ENCODE results near the gene EEF1A2.

Gene EEF1A2

GRCh38 chr20:63445075-63445734, 53.7 kb downstream of the EEF1A2 start:
- Histone ChIP-seq H3K27ac (no peak overlapping the region), H3K36me3 (no peaks in the 10 kb centered on the region), H3K9me3 (no peaks in the 10 kb centered on the region), H3K4me1 (ENCODE audit: control insufficient read depth in 1 of 2, insufficient read depth in 1 of 2, low read depth in 1 of 2, low read length in 1 of 2) (no peaks in the 10 kb centered on the region), H3K4me3 (ENCODE audit: low read depth in 1 of 2, low read length in 1 of 2) (no peak overlapping the region), H3K27me3 (peaks cover 30% of the 10 kb centered on the region)
- TF ChIP-seq, protein P1, sequence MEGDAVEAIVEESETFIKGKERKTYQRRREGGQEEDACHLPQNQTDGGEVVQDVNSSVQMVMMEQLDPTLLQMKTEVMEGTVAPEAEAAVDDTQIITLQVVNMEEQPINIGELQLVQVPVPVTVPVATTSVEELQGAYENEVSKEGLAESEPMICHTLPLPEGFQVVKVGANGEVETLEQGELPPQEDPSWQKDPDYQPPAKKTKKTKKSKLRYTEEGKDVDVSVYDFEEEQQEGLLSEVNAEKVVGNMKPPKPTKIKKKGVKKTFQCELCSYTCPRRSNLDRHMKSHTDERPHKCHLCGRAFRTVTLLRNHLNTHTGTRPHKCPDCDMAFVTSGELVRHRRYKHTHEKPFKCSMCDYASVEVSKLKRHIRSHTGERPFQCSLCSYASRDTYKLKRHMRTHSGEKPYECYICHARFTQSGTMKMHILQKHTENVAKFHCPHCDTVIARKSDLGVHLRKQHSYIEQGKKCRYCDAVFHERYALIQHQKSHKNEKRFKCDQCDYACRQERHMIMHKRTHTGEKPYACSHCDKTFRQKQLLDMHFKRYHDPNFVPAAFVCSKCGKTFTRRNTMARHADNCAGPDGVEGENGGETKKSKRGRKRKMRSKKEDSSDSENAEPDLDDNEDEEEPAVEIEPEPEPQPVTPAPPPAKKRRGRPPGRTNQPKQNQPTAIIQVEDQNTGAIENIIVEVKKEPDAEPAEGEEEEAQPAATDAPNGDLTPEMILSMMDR (IDR thresholded peaks at IDR 0.05), result no peak

GRCh38 chr20:63444548-63444947, 54.3 kb downstream of the EEF1A2 start:
- no peaks in the 10 kb centered on the region for H3K9me3 ChIP-seq
- no peaks in the 10 kb centered on the region for H3K36me3 ChIP-seq
- H3K27ac ChIP-seq, result no peak overlapping the region
- H3K4me3 ChIP-seq (ENCODE audit: low read depth in 1 of 2, low read length in 1 of 2), result no peak overlapping the region
- H3K4me1 ChIP-seq (ENCODE audit: control insufficient read depth in 1 of 2, insufficient read depth in 1 of 2, low read depth in 1 of 2, low read length in 1 of 2), result no peaks in the 10 kb centered on the region
- peaks cover 32% of the 10 kb centered on the region for H3K27me3 ChIP-seq
- TF ChIP-seq, protein P1 (IDR thresholded peaks at IDR 0.05), result no peak

DNA sequence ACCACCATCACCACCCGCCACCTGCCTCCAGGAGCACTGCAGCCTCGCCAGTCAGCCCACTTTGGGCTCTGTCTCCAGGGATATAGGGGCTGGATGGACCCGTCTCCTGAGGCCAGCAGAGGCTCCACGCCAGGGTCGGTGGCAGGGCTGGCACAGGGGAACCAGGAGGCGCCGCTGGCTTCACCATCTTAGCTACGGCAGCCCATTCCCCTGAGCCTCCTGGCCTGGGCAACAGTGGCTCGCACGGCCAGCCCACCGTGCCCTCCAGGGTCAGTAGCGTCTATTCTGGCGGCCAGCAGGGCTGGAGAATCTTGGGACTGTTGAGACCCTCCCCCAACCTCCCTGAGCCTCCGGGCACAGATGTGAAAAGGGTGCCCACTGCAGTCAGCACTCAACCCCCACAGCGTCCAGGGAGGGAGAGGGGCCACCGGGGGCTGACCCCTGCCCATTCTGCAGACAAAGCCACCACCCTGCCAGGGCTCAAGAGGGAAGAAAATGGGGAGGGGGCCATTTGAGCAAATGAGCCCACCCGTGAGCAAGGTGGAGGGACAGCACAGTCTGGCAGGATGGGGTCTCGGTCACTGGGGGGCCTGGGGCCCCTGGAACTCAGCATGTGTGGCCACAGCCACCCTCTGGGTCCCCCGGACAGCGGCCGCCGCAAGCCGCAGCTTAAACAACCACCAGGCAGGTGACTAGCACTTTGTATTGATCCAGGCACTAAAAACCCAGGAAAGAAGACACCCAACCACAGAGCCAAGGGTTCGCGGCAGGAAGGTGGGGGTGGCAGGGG, 55.1 kb downstream of the EEF1A2 start:
- TF ChIP-seq, protein P1 (IDR thresholded peaks at IDR 0.05), result no peak
- no peak overlapping the region for H3K27ac ChIP-seq
- no peak overlapping the region for H3K4me3 ChIP-seq (ENCODE audit: low read depth in 1 of 2, low read length in 1 of 2)
- H3K27me3 ChIP-seq, result peaks cover 32% of the 10 kb centered on the region
- H3K4me1 ChIP-seq (ENCODE audit: control insufficient read depth in 1 of 2, insufficient read depth in 1 of 2, low read depth in 1 of 2, low read length in 1 of 2), result no peaks in the 10 kb centered on the region
- no peaks in the 10 kb centered on the region for H3K36me3 ChIP-seq
- H3K9me3 ChIP-seq, result no peaks in the 10 kb centered on the region

- Histone ChIP-seq H3K27me3 (peaks cover 32% of the 10 kb centered on the region), H3K4me1 (ENCODE audit: control insufficient read depth in 1 of 2, insufficient read depth in 1 of 2, low read depth in 1 of 2, low read length in 1 of 2) (no peaks in the 10 kb centered on the region), H3K9me3 (no peaks in the 10 kb centered on the region), H3K36me3 (no peaks in the 10 kb centered on the region), H3K4me3 (ENCODE audit: low read depth in 1 of 2, low read length in 1 of 2) (no peak overlapping the region), H3K27ac (no peak overlapping the region)
- TF ChIP-seq, protein P1 (IDR thresholded peaks at IDR 0.05), result no peak
Measured at GRCh38 chr20:63442100-63442493, 56.8 kb downstream of the EEF1A2 start.

DNA sequence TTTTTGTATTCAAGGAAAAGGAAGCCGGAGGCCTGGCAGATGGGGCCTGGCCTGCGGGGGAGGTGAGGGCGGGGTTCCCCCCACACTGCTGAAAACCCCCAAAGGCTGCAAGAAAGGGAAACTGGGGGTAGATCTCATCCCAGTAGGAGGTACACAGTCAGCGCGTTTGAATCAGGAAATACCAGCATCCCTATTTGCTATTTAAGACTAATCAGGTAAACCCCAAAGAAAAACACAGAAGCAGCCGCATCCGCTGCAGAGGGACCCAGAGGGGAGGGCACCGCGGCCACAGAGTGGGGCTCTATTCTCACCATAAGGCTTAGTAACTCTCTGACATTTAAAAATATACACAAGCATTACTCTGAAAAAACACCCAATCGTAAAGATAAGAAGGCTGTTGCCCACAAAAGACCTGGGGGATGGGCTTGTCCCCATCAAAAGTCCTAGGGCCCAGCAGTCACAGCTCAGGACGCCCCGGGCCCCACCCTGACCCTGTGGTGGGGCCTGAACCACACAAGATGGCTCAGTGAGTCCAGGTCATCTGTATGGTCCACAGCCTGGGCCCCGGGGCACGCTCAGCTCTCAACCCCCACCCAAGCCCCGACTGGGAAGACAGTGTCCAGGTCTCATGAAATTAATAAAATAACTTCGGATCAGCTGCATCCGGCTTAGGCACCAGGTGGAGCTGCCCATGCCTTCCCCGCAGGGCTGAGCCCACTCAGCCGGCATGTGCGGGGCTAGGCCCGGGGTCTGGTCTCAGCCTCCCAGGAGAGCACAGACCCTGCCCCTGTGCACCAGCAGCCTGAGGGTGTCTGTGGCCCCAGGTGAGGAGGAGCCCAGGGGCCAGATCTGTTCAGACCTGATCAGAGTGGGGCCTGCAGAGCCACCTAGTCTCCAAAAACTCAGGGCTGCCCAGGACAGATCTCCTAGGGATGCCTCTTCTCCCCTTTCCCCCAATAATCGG, 57.5 kb downstream of the EEF1A2 start:
- Histone ChIP-seq H3K4me1 (ENCODE audit: control insufficient read depth in 1 of 2, insufficient read depth in 1 of 2, low read depth in 1 of 2, low read length in 1 of 2) (no peaks in the 10 kb centered on the region), H3K36me3 (no peaks in the 10 kb centered on the region), H3K27ac (no peak overlapping the region), H3K9me3 (no peaks in the 10 kb centered on the region), H3K4me3 (ENCODE audit: low read depth in 1 of 2, low read length in 1 of 2) (no peak overlapping the region), H3K27me3 (peaks cover 32% of the 10 kb centered on the region)
- TF ChIP-seq, protein P1 (IDR thresholded peaks at IDR 0.05), result no peak
